ENCODE results near the gene SHC1.

GRCh38 chr1:154967331-154967950 lies 3.1 kb downstream of the SHC1 start:
- TF ChIP-seq POLR2AphosphoS5 (IDR thresholded peaks at IDR 0.05; ENCODE audit: low read depth, low read length) (no peak), POLR2A (IDR thresholded peaks at IDR 0.05; ENCODE audit: low read depth, low read length) (no peak), TAF1 (IDR thresholded peaks at IDR 0.05; ENCODE audit: borderline replicate concordance, low read depth, low read length) (no peak)
